Right renal pelvis (tissue), 4 donors: ENCODE data around the gene RAB3GAP1. TPM values are rescaled to one million over a fixed set of nuclear protein-coding genes. Genes with fewer than 3 reads are reported as not detected.
A peak's percentile ranks its signal among the peaks of the same experiment; 100 is the strongest.

Source experiments
- DNase-seq, 4 donors: peaks; one replicate each; pipeline ENCODE4 v3.0.0-alpha.2; 2013; ENCODE audit warnings: low read depth in 4 of 4, low spot score in 3 of 4, missing footprints in 1 of 4
- polyA plus RNA-seq, 4 donors: library from polyadenylated mRNA; unstranded; fragments of 120-200 nt; gene quantifications; one replicate each; pipeline ENCODE4 v1.2.1, GENCODE V29; 2013; ENCODE audit not compliant: insufficient read length in 4 of 4

Gene RAB3GAP1
- polyA plus RNA-seq, 4 donors, result 51.4 to 60.4 (median 54.8) TPM

GRCh38 chr2:135202751-135203150 lies 150.7 kb downstream of the RAB3GAP1 start:
- peak in 3 of 4 donors; percentile 16 to 22 (median 20) for DNase-seq

- DNase-seq, result no peak
Measured at GRCh38 chr2:135203944-135204343, 151.9 kb downstream of the RAB3GAP1 start.

- DNase-seq, result no peak
Measured at GRCh38 chr2:135208016-135208415, 155.9 kb downstream of the RAB3GAP1 start.

- DNase-seq, result no peak
Measured at GRCh38 chr2:135212757-135213156, 160.7 kb downstream of the RAB3GAP1 start.

GRCh38 chr2:135218426-135218825 lies 166.3 kb downstream of the RAB3GAP1 start:
- DNase-seq, result no peak

GRCh38 chr2:135219226-135219625 lies 167.1 kb downstream of the RAB3GAP1 start:
- no peak for DNase-seq

Other genes starting within 250 kb of the RAB3GAP1 start
- gene ACMSD, start 213.7 kb upstream of the RAB3GAP1 start, polyA plus RNA-seq, result 10 to 100 TPM; 32.1 to 44.7 (median 41.8) TPM
- 10 to 100 TPM; 48.5 to 70.8 (median 63.0) TPM for gene CCNT2, start 133.5 kb upstream of the RAB3GAP1 start, polyA plus RNA-seq
- under 1 TPM; 0.53 to 0.83 (median 0.66) TPM for gene MAP3K19, start 4.8 kb upstream of the RAB3GAP1 start, polyA plus RNA-seq